NCI-H146 treated with DMSO at 0.1 percent for 48 hours (cell line): Measurements from ENCODE around the gene NPAS2.

Experiments used
- DNase-seq: peaks from one replicate; lab custom pipeline; 2025; ENCODE audit not compliant: unreplicated experiment; lab: John Stamatoyannopoulos, UW

Gene NPAS2

GRCh38 chr2:100793220-100793619 lies 26.7 kb upstream of the NPAS2 start:
- DNase-seq = no peak

- DNase-seq = no peak
Observed at GRCh38 chr2:100793982-100794381, 26.0 kb upstream of the NPAS2 start.

GRCh38 chr2:100796499-100797100 lies 23.3 kb upstream of the NPAS2 start:
- DNase-seq = no peak

GRCh38 chr2:100799686-100800085 lies 20.3 kb upstream of the NPAS2 start:
- DNase-seq = no peak

GRCh38 chr2:100800915-100801314 lies 19.0 kb upstream of the NPAS2 start:
- no peak for DNase-seq

- no peak for DNase-seq
Observed at GRCh38 chr2:100801402-100801801, 18.5 kb upstream of the NPAS2 start.

- DNase-seq = no peak
Observed at GRCh38 chr2:100802066-100802465, 17.9 kb upstream of the NPAS2 start.

- no peak for DNase-seq
Observed at GRCh38 chr2:100803334-100803733, 16.6 kb upstream of the NPAS2 start.

GRCh38 chr2:100806550-100806949 lies 13.4 kb upstream of the NPAS2 start:
- no peak for DNase-seq

GRCh38 chr2:100807707-100808106 lies 12.2 kb upstream of the NPAS2 start:
- no peak for DNase-seq

- DNase-seq = no peak
Observed at GRCh38 chr2:100808582-100808981, 11.4 kb upstream of the NPAS2 start.

GRCh38 chr2:100809506-100809905 lies 10.4 kb upstream of the NPAS2 start:
- no peak for DNase-seq

- DNase-seq = no peak
Observed at GRCh38 chr2:100810603-100811145, 9.3 kb upstream of the NPAS2 start.

GRCh38 chr2:100812116-100812515 lies 7.8 kb upstream of the NPAS2 start:
- no peak for DNase-seq

- no peak for DNase-seq
Observed at GRCh38 chr2:100812573-100812972, 7.4 kb upstream of the NPAS2 start.

- DNase-seq = no peak
Observed at GRCh38 chr2:100813527-100813926, 6.4 kb upstream of the NPAS2 start.

GRCh38 chr2:100814043-100814442 lies 5.9 kb upstream of the NPAS2 start:
- no peak for DNase-seq

- DNase-seq = no peak
Observed at GRCh38 chr2:100814453-100814852, 5.5 kb upstream of the NPAS2 start.

GRCh38 chr2:100817388-100817985 lies 2.5 kb upstream of the NPAS2 start:
- no peak for DNase-seq

- no peak for DNase-seq
Observed at GRCh38 chr2:100818003-100818605, 1.8 kb upstream of the NPAS2 start.

GRCh38 chr2:100818606-100819369 lies 1.2 kb upstream of the NPAS2 start:
- no peak for DNase-seq

- DNase-seq = no peak
Observed at GRCh38 chr2:100820273-100820522, 259 bp downstream of the NPAS2 start.
